GM19468 (cell line): ENCODE data around the gene COQ4.
A peak's percentile ranks its signal among the peaks of the same experiment; 100 is the strongest.

ENCODE experiments used
- ATAC-seq: cut with Tn5 transposase; IDR thresholded peaks from one replicate; pipeline ENCODE4 v1.9.1; 2021; ENCODE audit warnings: mild to moderate bottlenecking, moderate library complexity, moderate number of reproducible peaks; ENCODE audit not compliant: unreplicated experiment; ENCODE audit errors: extremely low read depth

The COQ4 gene

GRCh38 chr9:128370752-128371629 lies 48.4 kb downstream of the COQ4 start, which contains the start of gene URM1:
Gene URM1 (plus strand): TSS chr9:128371374. CDS start chr9:128371381, 7 bp downstream.
- peak; percentile 64 for ATAC-seq

DNA sequence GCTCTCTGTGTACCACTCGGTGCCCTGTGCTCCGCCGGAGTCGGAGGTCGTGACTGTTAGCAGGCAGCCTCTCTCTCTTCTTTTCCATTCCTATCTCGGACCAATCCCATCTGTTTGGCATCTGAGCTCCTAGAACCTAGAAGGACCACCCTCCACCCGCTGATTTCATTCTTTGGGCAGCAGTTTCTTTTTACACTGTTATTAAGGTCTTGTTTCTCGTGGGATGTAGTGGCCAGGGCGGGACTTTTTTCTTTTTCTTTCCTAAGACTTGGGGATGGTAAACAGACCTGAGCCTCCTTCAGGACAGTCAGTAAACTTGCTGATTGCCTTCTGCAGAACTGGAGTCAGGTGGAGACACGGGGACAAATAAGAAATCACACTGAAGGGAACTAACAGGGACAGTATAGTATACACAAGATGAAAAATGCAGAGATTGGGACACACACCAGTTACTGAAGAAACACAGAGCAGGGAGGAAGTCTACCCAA lies 49.0 kb downstream of the COQ4 start:
- ATAC-seq: no peak

GRCh38 chr9:128372188-128372641 lies 49.6 kb downstream of the COQ4 start:
- no peak for ATAC-seq

GRCh38 chr9:128372784-128373183 lies 50.1 kb downstream of the COQ4 start:
- ATAC-seq: no peak

GRCh38 chr9:128374221-128374675 lies 51.6 kb downstream of the COQ4 start:
- ATAC-seq: no peak

DNA sequence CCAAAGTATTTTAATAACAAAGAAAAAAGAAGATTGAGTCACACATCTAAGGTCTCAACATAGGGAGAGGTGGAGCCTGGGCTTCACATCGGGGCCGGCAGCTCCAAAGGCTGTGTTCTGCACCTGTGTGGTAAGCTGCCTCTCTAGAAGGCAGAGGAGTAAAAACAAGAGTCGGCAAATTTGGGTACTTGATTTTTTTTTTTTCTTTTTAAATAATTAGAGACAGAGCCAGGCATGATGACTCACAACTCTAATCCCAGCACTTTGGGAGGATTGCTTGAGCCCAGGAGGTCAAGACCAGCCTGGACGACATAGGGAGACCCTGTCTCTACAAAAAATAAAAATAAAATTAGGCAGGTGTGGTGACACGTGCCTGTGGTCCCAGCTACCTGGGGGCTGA lies 53.2 kb downstream of the COQ4 start:
- no peak for ATAC-seq

- ATAC-seq: no peak
Measured at GRCh38 chr9:128382261-128382660, 59.6 kb downstream of the COQ4 start.

GRCh38 chr9:128383007-128383753 lies 60.5 kb downstream of the COQ4 start:
- no peak for ATAC-seq
